ENCODE data around the gene GRM5.

DNA sequence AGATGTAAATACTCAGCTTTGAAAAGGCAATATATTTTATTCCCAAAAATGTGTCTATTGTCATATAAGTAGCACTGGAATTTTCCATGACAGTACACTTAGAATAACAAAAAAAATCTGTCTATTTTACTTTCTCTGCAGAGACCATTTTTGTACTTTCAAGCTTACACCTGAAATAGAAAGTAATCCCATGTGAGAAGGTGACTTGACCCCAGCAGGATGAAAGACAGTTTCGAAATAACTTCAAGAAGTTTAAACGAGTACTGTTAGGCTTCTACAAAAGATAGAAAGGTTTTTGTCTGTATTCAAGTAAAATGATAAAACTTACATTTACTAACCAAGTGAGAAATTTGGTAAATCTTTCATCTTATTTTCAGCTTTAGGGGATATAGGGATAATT lies 468.4 kb downstream of the GRM5 start:
- TF ChIP-seq EZH2 (IDR thresholded peaks at IDR 0.05) = no peak
- TF ChIP-seq, protein P1, sequence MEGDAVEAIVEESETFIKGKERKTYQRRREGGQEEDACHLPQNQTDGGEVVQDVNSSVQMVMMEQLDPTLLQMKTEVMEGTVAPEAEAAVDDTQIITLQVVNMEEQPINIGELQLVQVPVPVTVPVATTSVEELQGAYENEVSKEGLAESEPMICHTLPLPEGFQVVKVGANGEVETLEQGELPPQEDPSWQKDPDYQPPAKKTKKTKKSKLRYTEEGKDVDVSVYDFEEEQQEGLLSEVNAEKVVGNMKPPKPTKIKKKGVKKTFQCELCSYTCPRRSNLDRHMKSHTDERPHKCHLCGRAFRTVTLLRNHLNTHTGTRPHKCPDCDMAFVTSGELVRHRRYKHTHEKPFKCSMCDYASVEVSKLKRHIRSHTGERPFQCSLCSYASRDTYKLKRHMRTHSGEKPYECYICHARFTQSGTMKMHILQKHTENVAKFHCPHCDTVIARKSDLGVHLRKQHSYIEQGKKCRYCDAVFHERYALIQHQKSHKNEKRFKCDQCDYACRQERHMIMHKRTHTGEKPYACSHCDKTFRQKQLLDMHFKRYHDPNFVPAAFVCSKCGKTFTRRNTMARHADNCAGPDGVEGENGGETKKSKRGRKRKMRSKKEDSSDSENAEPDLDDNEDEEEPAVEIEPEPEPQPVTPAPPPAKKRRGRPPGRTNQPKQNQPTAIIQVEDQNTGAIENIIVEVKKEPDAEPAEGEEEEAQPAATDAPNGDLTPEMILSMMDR (IDR thresholded peaks at IDR 0.05) = no peak

All from neural progenitor cell (in vitro differentiated cells).